GM19452 (cell line): Measurements from ENCODE around the gene PDSS2.
"Not testable (repeated sequence)": the region's sequence is repeated elsewhere in the genome, so short reads cannot be mapped to it uniquely, and the experiment has no call there.

Experiments used
- ATAC-seq: cut with Tn5 transposase; IDR thresholded peaks from one replicate; pipeline ENCODE4 v1.9.1; 2021; ENCODE audit not compliant: unreplicated experiment

The PDSS2 gene

DNA sequence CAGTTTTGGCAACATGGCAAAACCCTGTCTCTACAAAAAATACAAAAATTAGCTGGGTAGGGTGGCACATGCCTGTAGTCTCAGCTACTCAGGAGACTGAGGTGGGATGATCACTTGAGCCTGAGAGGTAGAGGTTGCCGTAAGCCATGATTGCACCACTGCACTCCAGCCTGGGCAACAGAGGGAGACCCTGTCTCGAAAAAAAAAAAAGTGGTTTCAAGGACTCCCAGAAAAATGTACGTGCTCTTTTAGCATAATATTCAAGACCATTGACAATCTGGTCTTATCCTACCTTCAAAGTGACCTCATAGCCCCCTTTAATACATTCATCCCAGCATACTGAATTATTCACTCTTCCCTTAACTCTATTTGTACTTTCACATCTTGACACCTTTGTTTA lies 16.0 kb upstream of the PDSS2 start:
- ATAC-seq, result not testable (repeated sequence)

DNA sequence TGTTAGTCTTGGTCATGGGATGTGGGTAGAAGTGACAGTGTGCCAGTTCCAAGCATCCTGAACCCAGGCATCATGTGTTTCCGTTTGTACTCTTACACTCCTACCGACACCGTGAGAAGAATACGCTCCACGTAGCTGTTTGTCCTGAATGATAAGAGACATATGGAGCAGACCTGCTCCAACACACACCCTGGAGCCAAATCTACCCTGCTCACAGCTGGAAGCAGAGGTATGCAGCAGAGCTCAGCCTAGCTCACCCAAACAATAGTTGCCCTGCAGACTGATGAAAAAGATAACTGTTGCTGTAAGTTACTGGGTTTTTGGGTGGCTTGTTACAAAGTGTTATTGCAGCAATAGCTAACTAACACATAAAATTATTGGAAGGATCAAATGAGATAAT lies 14.3 kb upstream of the PDSS2 start:
- no peak for ATAC-seq

DNA sequence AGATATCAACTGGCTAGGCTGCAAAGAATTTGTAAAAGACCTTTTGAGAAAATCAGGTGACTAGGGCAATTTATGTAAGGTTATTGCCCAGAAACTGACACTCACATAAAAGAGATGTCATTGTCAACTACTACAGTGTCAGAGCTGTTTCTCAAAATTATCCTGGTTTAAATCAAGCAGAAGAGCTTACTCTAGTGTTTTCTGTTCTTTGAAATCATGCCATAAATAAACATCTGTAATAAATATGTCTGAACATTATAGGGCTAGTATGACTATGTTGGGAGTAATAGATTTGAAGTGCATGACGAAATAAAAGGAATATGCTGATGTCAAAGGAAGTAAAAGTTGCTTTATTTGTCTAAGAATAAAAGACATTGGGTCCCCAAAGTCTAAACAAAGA lies 11.0 kb upstream of the PDSS2 start:
- ATAC-seq, result no peak

DNA sequence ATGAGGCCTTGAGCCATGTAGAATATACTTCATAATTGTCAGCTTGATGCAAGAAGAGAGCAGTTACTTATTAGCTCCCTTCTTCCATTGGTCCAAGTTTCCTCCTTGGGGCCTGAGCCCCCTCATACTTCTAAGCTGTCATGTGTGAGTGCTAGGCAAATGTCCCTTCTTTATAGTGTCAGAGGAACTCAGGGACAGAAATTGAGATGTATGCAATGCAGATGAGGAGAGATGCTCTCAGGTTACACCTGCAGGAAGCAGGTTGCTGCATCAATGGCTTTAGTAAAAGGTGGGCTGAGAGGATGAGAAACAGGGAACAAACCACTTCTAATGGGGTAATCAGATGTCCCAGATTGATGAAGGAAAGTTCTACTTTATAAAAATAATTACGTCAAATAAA lies 6.7 kb upstream of the PDSS2 start:
- ATAC-seq, result no peak

DNA sequence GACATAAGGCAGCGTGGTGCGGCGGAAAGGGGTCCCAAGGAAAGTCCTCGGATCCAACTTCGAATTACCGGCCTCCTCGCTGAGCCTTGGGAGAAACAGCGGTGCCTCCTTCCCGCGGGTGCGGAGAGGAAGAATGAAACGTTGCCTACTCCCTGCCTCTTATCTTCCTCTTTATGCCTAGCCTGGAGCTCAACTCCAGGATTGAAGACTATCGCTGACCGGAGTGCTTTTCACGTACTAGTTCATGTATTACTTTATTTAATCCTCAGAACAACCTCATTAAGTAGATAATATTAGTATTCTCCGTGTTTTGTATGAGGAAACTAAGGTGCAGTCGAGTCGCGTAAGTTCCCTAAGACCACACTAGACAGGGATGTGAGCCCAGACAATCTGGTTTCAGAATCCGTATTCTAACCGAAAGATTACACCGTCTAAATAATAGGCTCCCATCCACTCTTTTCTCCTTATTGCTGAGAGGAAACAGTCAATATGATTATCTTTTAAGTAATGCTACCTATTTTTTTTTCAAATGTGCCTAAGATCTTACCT lies 793 bp upstream of the PDSS2 start:
- no peak for ATAC-seq

DNA sequence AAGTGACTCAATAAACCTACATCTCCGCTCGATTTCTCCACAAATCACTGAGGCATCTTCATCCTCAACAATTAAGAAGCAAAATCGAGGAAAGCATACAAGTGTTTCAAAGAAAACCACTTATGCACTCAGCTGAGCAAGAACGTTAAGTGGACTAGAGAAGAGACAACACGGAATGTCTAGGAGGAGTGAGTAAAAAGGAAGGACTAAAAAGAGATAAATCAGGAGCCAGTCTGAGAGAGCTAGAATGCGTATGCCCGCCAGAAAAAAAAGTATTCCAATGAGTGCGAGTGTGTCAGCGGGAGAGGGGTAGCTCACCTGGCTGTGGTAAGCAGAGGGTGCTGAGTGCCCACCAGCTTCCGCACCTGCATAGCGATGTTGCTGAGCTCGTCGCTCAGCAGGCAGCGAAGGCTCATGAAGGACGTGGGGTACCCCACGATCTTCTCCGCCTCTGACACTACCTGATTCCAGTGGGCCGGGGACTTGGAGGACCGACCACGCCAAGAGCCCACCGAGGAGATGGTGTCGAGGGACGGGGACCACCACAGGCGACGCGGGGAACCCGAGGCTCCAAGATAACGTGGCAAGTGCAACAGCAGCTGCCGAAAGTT lies 587 bp downstream of the PDSS2 start:
- peak; percentile 17 for ATAC-seq

DNA sequence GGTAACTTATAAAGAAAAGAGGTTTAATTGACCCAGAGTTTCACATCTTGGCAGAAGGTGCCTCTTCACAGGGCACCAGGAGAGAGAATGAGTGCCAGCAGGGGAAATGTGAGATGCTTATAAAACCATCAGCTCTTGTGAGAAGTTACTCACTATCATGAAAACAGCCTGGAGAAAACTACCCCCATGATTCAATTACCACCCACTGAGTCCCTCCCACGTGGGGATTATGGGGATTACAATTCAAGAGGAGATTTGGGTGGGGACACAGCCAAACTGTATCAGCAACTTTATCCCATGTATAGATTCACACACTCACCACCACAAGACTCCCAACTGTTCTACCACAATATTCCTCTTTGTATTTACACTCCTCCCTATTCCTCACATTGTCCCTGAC lies 10.6 kb downstream of the PDSS2 start:
- no peak for ATAC-seq

DNA sequence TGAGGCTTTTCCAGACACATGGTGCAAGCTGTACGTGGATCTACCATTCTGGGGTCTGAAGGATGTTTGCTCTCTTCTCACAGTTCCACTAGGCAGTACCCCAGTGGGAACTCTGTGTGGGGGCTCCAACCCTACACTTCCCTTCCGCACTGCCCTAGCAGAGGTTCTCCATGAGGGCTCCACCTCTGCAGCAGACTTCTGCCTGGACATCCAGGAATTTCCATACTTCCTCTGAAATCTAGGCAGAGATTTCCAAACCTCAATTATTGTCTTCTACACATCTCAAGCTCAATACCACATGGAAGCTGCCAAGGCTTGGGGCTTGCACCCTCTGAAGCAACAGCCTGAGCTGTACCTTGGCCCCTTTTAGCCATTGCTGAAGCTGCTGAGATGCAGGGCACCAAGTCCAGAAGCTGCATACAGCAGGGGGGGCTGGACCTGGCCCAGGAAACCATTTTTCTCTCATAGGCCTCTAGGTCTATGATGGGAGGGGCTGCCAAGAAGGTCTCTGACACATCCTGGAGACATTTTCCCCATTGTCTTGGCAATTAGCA lies 11.6 kb downstream of the PDSS2 start:
- no peak for ATAC-seq

DNA sequence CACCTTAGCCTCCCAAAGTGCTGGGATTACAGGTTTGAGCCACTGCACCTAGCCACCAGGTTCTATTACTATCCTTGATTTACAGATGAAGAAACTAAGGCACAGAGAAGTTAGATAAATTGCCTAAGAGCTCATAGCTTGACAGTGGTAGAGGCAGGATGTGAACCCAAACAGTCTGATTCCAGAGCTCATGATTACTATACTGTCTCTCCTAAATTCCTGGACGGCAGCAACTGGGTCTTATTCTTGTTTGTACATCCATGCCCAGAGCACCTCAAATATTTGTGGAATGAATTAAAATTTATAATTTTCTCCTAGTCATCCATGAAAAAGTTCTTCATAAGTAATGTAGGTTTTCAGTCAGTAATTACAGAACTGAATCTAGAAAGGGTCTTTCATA lies 15.1 kb downstream of the PDSS2 start:
- no peak for ATAC-seq

DNA sequence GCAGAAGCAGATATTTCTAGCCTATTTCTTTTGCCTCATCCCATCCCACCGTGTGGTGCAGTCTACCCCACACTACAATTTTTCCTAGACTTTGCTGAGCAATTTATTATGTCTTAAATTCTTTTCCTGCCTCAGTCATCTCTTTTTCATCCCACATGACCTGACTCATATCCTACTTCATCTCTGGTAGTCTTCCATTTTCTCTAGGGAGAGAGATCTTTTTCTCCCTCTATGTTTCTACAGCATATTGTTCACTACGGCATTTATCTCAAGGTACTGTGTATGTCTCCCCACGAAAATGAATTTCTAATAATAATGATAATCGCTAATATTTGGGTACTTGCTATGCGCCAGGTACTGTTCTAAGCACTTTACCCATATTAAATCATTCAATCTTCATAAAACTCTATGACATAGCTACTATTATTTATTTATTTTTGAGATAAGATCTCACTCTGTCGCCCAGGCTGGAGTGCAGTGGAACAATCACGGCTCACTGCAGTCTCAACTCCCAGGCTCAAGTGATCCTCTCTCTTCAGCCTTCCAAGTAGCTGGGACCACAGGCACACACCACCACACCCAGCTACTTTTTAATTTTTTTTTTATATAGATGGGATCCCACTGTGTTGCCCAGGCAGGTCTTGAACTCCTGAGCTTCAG lies 15.6 kb downstream of the PDSS2 start:
- no peak for ATAC-seq

DNA sequence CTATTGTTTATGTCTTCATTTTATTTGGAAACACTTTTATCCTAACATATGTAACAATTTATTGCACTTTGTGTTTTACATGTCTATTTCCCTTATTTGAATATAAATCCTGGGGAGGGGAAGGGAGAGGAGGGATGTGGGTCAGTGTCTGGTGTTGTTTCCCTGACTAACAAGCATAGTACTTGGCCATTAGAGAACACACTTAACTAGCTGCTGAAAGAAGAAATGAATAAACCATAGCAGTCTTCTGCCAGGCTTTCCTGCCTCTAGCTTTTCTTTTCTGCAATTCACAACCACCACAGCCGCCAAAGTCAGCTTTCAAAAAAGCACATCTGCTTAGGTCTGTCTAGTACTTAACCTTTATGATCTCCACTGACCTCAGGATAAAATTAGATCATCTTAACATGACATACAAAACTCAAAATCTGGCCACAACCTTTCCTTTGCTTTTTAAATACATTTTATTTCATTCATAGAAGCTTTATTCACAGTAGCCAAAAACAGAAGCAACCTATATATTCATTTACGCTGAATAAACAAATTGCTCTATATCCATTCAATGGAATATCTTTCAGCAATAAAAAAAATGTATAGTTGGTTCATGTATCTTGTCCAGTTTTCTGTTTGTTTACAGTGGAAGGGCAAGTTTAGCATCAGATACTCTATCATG lies 16.3 kb downstream of the PDSS2 start:
- no peak for ATAC-seq

DNA sequence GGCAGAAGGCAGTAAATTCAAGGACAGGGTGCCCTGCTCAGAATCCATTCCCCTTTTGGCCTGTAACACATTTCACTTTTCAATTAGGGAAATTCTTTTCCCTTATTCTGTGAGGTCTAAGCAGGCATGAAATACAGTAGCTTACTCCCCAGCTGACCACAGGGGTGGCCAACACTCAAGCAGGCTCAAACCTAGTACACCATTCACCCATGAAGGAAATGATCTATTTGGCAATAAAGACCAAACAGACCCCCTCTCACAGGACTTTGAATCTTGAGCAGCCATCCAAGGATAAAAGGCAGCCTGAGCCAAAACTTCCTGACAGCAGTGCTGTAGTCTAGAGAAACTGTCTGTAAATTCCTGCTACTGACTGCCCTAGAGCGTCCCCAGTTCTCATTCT lies 17.7 kb downstream of the PDSS2 start:
- ATAC-seq, result no peak

DNA sequence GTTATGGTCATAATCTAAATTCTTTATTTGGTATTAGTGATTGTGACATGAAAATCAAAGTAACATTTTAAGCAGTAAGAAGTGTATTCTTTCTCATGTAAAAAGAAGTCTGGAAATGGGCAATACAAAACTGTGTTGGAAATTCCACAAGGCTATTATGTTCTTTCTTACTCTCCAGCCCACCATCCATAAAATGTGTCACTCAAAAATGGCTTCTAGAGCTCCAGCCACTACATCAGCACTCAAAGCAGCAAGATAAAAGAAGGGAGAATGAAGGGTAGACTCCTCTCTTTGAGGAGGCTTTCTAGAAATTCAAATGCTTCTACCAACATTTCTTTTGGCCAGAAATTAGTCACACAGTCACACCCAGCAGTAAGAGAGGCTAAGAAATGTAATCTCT lies 18.4 kb downstream of the PDSS2 start:
- ATAC-seq, result no peak

DNA sequence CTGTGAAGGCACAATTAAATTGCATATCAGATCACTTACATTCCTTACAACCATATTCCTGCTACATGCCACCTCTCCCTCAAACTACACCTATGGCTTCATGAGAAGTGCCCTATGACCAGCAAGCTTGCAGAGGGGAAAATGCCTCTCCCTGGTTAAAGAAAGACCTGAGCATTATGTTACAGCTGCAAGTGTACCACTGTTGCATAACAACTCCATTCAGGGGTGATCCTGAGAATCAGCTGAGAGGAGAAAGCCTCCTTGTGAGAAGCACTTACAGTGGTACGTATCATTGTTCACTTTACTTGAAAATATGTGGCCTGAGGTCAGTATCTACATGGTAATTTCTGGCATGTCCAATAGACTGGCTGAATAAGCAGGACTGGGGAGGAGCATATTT lies 20.0 kb downstream of the PDSS2 start:
- ATAC-seq, result no peak

DNA sequence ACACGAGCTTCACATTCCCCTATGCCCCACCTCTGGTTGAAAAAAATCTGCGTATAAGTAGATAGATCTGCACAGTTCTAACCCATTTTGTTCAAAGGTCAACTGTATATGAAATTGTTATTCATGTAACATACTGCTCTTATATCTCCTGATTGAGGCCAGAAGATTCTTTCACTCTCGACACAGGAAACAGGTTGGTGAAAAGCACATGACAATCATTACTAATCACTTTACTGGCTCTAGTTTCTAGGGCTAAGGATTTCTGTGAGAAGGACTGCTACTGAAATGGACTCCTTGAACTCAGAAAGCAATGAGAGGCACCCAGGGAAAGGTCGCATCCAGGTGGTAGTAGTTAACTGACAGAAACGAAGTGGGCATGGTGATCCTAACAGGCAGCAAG lies 21.7 kb downstream of the PDSS2 start:
- no peak for ATAC-seq

DNA sequence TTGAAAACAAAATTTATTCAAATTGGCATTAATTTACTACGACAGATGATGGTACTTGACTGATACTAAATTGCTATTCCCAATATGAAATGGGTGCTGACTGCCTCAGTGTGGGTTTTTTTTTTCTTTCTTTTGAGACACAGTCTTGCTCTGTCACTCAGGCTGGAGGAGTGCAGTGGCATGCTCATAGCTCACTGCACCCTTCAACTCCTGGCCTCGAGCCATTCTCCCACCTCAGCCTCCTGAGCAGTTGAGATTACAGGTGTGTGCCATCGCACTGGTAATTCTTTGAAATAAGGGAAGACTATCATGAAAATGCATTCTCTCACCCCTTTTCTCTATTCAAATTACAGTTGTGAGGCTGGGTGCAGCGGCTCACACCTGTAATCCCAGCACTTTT lies 22.5 kb downstream of the PDSS2 start:
- ATAC-seq, result no peak

DNA sequence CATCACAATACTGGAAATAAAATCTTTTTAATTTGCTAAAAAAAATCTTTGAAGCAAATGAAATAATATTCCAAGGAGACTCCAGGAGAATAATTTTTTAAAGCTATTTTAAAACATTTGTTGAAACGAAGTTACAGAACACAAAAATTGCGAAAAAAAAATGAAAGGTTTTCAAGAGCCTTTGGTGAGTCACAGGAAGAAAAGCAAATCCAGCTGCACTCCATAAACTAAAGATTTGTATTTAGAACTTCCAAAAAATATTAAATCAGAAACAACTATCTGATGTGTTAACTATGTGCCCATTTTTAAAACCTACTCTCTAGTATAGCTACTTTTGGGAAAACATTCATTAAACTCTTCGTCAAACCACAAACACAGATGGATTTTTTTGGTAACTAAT lies 23.6 kb downstream of the PDSS2 start:
- no peak for ATAC-seq

DNA sequence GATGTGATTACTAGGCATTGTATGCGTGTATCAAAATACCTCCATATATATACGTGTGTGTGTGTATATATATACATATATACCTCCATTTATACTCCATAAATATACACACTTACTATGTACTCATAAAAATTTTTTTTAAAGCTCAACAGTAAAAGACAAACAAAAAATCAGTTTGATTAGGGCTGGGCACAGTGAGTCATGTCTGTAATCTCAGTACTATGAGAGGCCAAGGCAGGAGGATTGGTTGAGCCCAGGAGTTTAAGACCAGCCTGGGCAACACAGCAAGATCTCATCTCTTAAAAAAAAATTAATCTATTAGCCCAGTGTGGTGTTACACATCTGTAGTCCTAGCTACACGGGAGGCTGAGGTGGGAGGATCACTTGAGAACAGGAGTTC lies 24.6 kb downstream of the PDSS2 start:
- no peak for ATAC-seq

DNA sequence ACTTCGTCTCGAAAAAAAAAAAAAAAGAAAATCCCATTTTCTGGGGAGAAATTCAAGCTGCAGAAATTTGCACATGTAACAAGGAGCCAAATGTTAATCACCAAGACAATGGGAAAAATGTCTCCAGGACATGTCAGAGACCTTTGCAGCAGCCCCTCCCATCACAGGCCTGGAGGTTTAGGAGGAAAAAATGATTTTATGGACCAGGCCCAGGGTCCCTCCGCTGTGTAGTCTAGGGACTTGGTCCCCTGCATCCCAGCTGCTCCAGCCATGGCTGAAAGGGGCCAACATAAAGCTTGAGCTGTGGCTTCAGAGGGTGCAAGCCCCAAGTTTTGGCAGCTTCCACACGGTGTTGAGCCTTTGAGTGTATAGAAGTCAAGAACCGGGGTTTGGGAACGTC lies 33.4 kb downstream of the PDSS2 start:
- not testable (repeated sequence) for ATAC-seq

DNA sequence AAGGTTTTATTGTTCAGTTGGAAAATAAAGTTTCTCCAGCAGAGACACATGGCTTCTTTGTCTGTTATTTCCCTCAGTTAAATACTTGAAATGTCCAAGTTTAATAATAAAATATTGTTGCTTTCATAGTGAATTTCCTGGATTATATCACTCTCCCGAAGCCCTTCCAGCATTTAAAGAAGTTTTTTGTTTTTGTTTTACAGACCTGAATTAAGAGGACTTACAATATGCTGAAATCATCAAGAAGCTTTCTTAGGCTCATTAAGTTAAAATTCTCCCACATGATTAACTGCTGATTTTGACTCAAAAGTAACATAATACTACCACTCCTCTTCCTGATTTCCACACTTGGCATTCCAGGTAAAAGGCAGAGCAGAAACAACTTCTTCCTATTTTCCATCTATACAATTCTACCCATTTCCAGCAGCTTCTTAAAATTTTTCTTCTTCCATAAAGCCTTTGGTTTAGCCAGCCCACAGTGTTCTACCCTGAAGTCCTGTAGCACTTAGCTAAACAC lies 35.8 kb downstream of the PDSS2 start:
- no peak for ATAC-seq

DNA sequence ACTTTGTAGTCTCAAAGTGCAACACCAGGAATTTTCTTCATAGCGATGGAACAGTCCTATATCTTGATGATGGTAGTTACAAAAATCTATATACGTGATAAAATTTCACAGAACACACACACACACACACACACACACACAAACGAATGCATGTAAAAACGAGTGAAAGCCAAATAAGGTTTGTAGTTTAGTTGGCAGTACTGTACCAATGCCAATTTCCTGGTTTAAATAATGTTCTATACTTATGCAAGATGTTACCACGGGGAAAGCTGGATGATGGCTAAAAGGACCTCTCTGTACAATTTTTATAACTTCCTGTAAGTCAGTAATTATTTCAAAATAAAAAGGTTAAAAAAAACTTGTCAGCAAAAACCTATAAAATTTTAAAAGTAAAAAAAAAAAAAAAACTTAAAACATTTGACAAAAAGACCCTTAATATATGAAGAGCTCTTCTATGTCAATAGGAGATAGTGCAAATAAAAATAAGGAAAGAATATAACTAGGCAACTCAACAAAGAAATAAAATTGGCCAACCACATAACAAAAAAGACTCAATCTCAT lies 37.6 kb downstream of the PDSS2 start:
- no peak for ATAC-seq

DNA sequence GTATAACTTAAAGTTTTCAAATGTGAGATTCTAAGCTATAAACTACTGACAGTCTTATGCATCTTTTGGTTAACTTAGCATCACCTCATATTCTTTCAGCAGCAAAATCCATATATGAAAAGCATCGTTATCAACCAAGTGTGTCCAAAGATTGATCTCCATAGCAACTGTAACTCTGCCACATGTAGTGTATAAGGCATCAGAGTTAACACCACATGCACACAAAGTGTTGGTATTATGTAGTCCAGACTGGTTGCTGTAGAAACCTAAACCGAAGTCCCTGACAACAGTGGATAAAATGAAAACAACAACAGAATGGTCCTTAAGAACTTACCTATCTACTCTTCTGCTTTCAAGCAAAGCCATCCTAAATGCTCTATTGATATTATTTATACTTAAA lies 39.6 kb downstream of the PDSS2 start:
- ATAC-seq, result no peak
